D721Med (cell line): ENCODE results near the gene CACNA2D2.

Experiments
- DNase-seq: peaks from one replicate; pipeline ENCODE4 v3.0.0; 2011; ENCODE audit warnings: low spot score; ENCODE audit not compliant: insufficient read length
- FAIRE-seq: peaks from 2 replicates; lab custom pipeline; 2011; peaks lifted over from hg19 to GRCh38; lab: Jason Lieb, UNC
- TF ChIP-seq, protein P1 (sequence below): IDR thresholded peaks from 2 replicates; pipeline ENCODE4 v1.5.1; 2012; ENCODE audit warnings: mild to moderate bottlenecking, control low read depth; ENCODE audit not compliant: insufficient read depth; ENCODE audit errors: missing control alignments

CACNA2D2 gene

DNA sequence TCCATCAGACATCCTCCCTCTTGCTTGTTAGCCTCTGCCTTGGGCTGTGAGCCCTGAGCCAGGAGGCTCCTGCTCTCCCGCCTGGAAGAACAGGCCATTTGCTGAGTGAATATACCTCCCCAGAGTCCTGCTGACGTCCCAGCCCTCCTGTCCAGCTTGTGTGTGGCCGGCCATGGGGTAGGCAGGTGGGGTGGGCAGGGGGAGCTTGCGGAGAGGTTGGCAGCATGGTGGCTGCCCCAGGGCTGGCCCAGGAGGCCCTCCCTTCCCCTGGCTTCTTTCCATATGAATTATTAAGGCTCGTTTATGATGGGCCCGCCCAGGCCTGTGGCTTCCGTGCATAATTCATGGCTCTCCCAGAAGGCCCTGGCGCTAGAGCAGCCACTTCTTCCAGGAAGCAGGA is 18.7 kb downstream of the CACNA2D2 start:
- FAIRE-seq (no peak), DNase-seq (no peak)
- TF ChIP-seq, protein P1, sequence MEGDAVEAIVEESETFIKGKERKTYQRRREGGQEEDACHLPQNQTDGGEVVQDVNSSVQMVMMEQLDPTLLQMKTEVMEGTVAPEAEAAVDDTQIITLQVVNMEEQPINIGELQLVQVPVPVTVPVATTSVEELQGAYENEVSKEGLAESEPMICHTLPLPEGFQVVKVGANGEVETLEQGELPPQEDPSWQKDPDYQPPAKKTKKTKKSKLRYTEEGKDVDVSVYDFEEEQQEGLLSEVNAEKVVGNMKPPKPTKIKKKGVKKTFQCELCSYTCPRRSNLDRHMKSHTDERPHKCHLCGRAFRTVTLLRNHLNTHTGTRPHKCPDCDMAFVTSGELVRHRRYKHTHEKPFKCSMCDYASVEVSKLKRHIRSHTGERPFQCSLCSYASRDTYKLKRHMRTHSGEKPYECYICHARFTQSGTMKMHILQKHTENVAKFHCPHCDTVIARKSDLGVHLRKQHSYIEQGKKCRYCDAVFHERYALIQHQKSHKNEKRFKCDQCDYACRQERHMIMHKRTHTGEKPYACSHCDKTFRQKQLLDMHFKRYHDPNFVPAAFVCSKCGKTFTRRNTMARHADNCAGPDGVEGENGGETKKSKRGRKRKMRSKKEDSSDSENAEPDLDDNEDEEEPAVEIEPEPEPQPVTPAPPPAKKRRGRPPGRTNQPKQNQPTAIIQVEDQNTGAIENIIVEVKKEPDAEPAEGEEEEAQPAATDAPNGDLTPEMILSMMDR: no peak

DNA sequence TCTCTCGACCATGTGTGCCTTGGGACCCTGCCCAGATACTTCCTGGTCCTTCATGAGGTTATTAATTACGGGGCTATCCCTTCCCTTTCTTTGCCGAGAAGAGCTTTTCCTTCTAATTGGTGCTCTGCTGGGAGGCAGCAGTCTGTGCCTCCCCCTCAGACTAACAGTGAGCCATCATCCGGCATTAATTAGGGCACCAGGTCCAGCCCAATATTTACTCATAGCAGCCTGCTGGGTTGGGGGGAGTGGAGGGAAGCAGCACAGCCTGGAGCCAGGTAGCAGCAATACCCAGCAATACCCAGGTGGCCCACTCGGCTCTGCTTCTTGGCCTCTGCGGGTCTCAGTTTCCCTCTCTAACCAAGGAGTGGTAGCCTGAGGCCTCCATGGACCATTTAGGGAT is 20.1 kb downstream of the CACNA2D2 start:
- DNase-seq: no peak
- TF ChIP-seq, protein P1: no peak
- no peak for FAIRE-seq

DNA sequence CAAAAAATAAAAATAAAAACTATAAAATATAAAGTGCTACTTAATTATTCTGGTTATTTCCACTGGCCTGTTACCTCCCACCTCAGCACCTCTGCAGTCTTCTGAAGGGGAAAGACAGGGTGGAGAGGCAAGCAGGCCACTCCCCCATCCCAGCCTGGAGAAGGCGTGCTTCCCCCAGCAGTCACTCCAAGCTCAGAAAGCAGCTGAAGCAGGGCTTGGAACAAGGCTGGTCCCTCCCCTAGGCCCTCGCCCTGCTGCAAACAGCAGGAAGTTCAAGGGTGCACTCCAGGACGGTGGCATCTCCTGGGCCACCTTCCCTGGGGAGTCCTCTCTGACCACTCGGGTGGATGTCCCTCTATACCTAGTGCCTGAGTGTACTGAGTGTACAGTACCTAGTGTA is 21.4 kb downstream of the CACNA2D2 start:
- FAIRE-seq (no peak), DNase-seq (no peak)
- TF ChIP-seq, protein P1: no peak

DNA sequence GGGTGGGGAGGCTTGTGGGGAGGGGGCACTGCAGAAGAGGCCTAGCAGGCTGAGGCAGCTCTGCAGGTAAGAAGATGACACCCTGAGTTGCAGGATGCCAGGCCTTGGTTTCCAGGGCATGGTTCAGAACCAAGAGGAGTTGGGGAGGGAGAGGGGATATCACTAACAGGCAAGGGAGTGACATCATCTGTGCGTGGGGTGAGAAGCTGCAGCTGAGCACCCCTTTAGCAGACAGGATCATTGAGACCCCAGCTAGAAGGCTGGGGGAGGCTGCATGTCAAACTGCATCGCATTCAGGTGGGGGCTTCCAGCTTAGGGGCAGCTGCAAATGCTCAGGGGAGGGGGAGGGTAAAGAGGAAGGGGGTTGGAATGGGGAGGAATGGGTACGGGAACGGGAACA is 23.0 kb downstream of the CACNA2D2 start:
- no peak for DNase-seq
- TF ChIP-seq, protein P1: no peak
- no peak for FAIRE-seq

DNA sequence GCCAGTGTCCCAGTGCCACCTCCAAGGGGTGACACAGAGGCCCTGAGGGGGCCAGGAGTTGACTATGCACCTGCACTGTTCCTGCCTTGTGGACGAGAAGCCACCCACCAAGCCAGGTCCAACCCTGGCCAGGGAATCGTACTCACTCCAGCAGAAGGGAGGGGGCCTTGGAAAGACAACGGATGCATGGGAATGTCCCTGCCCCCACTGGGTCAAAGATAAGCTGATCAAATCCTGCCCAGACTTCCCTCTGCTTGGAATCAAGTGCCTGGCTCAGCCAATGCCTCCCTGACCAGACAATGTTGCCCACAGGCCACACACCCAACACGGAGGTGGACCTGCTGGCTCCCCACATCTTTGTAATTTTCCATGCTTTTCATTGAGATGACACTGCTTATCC is 23.9 kb downstream of the CACNA2D2 start:
- DNase-seq: no peak
- FAIRE-seq: no peak
- TF ChIP-seq, protein P1: no peak

DNA sequence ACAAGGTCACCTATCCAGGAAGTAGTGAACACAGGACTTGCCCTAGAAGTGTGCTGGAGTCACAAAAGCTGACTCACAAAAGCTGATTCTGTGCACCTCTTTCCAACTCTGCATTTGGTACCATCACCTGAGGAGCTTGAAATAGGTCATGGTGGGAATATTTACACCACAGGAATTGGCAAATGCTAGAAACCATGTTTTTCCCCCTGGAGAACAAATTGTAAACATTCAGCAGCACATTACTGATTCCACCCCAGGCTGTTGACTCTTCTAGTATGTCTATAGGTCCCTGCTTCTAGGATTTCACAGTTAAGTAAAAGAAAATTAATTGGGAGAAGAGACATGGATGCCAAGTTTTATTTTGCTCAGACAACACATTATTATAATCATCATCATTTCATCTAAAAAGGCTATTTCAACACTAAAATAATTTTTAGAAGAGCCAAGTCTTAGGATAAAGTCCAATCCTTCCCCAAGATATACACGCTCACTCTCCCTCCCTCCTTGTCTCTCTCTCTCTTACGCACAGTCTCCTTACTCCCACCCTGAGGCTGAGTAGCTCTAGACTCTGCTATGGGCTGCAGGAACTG is 24.7 kb downstream of the CACNA2D2 start:
- FAIRE-seq (no peak), DNase-seq (no peak)
- TF ChIP-seq, protein P1: no peak

DNA sequence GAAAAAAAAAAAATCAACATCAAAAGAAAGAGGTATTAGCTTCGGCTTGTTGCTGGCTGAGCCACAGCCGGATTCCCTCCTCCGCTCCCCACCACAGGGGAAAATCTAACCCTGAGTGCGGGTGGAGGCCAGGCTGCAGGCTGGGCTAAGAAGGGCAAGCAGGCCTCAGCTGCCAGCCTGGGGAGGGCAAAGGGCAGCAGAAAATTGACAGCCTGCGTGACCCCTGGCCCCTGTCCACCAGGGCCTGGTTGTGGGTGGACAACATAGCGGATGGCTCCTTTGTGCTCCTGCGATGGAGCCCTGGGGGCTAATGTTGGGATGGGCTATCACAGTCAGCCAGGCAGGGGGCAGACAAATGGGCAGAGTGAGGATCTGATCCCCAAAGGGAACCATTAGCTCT is 25.4 kb downstream of the CACNA2D2 start:
- DNase-seq (no peak), FAIRE-seq (no peak)
- TF ChIP-seq, protein P1: no peak
